Daoy (cell line): ENCODE results near the gene NKD2. TPM values are rescaled to one million over a fixed set of nuclear protein-coding genes. Genes with fewer than 3 reads are reported as not detected.
"Not testable (repeated sequence)": the region's sequence is repeated elsewhere in the genome, so short reads cannot be mapped to it uniquely, and the experiment has no call there.

ENCODE experiments used
- DNase-seq: peaks from one replicate; pipeline ENCODE4 v3.0.0-alpha.2; 2015; ENCODE audit warnings: low read depth
- total RNA-seq: library from RNA; depleted of rRNA; stranded (reverse); fragments of >200 nt; shearing (Covaris generic); gene quantifications from 2 replicates; pipeline ENCODE4 v1.2.3, GENCODE V29; 2014

The NKD2 gene
- total RNA-seq, 1 experiment from 2014 or later: 1.3 TPM

DNA sequence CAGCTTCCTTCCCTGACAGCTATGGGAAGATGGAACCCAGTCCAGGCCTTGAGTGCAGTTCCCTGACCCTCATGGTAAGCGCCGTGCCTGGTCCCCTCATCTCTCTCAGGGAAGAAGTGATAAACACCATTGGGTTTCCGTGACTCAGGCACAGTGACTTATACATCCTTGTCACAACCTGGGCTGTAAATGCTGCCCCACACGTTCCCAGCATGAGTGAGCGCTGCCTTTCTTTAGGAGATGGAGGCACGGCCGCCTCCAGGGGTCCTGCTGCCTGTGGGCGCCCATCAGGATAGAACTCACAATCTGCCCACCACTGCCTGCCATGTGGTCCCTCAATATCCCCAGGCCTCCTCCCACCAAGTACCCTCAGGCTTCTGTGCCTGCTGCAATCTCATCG lies 8.3 kb upstream of the NKD2 start:
- DNase-seq: no peak

GRCh38 chr5:1000831-1001230 lies 7.8 kb upstream of the NKD2 start:
- DNase-seq: not testable (repeated sequence)

DNA sequence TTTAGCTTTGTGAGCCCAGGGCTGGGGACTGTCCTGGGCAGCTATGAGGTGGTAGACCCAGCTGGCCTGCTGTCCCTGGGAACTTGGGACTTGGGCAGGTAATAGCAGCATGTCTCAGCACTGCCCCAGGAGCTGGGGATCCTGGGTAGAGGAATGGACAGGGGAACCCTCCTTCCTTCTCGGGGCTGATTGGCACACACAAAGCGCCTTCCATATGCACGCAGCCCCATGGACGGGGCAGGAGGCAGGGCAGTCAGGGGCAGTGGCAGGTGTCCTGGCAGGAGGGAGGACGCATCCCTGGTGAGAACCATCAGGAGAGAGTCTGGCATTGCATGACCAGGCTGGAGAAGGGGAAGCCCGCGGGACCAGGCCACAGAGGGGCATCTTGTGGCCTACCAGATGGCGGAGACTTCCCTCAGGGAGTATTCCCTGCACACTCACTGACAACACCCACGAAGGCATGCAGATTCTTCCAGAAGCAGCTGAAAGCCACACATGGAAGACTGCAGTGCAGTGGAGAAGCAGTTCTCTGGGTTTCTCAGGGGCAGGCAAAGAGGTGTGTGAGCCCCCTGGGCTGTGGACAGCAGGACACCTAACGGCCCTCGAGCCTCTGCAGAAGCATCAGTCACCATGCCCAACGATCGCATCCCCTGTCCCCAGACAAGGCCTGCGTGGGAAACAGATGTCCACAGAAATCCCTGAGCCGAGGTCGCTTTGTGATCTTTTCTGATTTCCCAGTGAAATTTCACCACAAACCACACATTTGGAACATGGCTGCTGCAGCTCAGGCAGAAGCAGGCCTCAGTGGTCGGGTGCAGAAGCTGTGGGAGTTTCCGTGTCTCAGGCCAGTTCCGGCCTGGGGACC lies 7.0 kb upstream of the NKD2 start:
- DNase-seq: no peak

GRCh38 chr5:1002271-1002546 lies 6.4 kb upstream of the NKD2 start:
- DNase-seq: no peak

DNA sequence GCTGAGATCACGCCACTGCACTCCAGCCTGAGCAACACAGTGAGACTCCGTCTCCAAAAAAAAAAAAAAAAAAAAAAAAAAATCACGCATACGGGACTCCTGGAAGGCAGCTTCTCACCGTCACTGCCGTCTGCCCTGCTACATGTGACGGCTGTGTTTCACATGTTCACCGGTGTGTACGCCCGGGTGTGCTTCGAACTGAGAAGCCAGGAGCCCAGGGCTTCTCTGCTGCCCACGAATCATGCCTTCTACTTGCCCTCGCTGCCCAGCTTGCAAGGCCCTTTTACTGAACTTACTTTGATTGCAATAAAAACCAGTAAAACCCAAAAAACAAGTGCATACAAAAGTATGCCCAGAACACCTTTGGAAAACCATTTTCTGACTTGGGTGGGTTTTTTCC lies 5.8 kb upstream of the NKD2 start:
- DNase-seq: no peak

- DNase-seq: peak; percentile 78
These were observed 5.2 kb upstream of the NKD2 start for GRCh38 chr5:1003296-1003937.

DNA sequence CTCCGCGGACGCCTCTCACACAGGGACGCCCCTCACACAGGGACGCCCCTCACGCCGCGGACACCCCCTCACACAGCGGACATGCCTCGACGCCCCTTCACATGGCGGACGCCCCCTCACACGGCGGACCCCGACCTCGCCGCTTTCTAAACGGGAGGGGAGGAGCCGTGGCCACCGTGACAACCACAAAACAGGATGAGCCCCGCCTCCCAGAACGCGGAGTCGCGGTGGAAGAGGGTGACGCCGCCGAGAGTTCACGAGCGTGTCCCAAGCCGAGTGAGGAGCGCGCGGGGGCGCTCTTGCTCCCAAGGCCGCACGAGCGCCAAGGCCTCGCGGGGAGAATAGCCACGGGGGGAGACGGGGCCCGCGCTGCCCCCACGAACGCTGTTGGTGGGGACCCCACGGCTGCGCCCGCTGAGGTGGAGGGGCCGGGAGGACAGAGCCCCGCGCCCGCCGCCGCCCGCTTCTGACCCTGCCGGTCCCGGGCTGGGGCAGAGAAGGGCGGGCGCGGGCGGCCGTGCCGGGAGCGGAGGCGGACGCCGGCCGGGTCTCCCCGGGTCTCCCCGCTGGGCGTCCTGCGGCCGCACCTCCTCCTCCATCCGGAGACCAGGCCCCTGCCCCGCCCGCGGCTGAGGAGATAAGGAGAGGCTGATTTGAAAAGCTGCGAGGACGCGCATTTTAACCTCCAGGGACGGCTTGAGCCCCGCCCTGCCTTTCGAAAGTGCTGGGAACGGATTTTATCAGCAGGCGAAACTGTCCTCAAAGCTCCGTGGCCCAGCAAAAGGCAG lies 3.9 kb upstream of the NKD2 start:
- peak; percentile 59 for DNase-seq

GRCh38 chr5:1005249-1005851 lies 3.3 kb upstream of the NKD2 start:
- DNase-seq: no peak

GRCh38 chr5:1005904-1006655 lies 2.5 kb upstream of the NKD2 start:
- DNase-seq: no peak

GRCh38 chr5:1006656-1007071 lies 1.9 kb upstream of the NKD2 start:
- DNase-seq: no peak

GRCh38 chr5:1007221-1007680 lies 1.4 kb upstream of the NKD2 start:
- no peak for DNase-seq

DNA sequence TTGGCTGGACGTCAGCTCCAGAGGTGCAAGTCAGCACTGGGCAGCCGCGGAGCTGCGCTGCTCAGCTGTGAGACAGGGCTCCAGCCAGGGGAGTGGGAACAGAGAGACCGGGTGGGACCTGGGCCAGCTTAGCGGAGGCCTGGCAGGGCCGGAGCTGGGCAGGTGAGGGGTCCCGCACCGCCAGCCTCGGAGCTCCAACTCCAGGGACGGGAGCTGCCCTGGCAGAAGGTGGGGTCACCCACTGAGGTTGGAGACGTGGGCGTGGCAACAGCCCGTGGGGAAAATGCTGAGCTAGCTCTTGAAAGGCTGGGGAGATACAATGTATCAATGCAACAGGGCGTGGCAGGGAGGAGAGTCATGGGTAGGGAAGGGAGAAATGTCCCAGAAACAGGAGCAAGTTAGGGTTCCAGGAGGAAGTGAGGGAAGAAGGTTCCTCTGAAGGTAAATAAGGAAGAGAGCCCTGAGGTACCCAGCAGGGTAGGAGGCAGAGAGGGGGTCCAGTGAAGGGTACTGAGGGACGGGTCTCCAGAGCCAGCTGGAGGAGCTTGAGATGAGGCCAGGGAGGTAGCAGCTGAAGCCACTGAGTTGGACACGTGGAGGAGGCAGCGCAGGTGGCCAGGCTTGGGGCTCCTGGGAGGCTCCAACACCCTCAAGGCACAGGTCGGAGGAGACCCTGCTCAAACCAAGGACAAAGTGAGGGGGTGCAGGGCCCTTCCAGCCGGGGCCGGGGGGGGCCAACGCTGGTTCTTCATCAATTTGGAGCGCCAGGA lies 736 bp upstream of the NKD2 start:
- DNase-seq: no peak

DNA sequence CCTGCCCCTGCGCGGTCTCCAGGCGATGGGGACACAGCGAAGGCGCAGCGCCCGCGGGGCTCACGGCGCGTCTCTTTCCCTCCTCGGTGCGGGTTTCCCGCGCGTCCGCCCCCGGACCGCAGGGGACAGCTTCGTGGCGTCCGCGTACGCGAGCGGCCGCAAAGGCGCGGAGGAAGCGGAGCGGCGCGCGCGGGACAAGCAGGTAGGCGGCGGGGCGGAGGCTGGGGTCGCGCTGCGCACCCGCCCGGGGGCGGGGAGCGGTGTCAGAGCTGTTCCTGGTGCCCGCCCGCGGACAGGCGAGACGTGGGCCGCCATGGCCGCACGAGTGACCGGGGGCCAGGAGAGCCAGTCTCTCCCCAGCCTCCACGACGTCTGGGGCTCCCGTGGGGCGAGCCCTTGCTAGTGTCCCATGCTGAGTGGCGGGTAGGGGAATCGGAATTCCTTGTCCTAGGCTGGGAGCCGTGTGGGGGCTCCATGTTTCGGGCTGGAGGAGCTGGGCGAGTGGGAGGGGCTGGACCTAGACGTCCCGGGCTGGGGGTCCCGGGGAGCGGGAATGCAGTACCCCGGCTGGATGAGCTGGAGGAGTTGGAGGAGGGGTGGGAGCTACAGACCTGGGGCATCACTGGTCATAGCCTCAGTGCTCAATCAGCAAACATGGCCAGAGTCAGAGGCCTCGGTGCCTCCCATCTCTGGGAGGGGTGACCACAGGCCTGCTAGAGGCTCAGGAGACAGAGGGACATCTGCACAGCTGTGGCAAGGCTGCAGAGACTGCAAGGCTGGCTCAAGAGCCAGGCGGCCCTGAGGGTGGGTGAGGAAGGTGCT lies 968 bp downstream of the NKD2 start:
- DNase-seq: no peak

- DNase-seq: no peak
These were observed 1.5 kb downstream of the NKD2 start for GRCh38 chr5:1010181-1010510.

DNA sequence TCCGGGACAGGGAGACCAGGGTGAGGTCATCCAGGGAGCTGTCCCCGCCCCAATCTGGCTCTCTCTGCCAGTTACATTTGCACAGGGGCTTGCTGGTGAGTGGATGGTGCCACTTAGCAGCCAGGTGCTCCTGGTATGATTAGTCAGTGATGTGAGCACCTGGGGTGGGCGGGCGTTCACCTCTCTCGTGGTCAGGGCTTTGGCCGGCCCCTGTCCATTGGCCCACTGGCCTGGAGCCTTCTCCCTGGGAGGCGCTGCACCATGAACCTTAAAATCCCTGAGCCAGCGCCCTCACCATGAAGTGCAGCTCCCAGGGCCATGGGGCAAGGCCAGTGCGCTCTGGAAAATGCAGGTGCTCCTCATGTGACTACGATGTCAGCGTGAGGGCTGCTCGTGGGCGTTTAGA lies 2.0 kb downstream of the NKD2 start:
- DNase-seq: no peak

- DNase-seq: peak; percentile 62
These were observed 2.6 kb downstream of the NKD2 start for GRCh38 chr5:1011226-1011631.

DNA sequence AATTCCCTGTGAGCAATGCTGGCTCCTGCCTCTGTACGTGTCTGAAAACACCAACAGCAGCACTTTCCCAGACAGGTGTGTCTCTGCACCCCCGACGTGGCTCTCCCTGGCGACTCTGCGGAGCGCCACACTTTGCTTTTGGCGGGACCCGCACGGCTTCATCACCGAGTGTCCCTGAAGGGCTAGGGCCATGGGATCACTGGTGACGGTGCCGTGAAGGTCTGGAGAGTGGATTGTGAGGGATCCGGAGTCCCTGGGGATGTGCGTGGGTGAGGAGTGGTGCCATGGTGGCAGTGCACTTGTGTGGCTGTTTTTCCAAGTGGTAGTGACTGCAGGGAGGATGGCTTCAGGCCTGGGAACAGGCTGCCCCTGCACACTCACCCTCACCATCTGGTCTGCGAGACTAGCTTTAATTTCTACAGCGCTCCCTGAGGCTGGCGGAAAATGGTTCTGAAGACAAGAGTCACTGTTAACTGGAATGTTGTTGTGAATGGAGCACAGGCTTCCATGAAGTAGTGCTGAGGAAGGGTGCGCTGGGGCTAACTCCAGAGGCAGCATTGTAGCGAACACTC lies 3.2 kb downstream of the NKD2 start:
- DNase-seq: no peak

DNA sequence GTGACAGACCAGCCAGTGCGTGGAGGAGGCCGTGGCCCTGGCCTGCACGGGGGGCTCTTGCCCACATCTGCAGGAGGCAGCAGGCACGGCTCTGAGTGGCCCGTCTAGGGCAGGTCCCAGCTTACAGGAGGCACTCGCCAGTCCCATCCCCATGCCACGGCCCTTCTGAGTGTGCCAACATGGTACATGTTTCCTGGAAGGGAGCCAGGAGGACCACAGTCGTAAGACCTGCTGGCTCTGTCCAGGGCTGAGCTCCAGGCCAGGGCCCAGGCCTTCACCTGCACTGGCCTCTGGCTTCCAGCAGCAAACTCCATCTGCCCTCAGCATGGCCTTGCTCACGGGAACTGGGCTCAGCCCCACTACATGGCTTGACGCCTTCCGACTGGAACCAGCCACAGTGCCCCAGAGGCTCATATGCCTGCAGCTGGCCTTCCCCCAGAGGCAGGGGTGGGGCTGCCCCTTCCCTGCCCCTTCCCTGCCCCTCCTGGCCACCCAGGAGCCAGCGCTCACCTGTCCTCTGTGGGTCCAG lies 3.8 kb downstream of the NKD2 start:
- no peak for DNase-seq

DNA sequence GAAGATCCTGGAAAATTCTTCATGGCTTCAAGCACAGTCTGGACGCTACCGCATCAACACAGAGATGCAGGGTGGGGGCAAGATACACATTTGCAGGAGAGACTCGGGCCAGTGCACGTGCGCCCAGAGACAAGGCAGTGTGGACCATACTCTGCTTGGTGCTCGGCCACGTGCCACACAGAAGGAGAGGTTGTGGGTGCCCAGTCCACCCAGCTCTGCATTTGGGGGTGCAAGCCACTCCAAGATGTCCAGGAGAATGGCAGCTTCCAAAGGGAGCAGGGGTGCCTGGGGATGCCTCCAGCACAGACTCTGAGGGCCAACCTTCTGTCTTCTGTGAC lies 4.3 kb downstream of the NKD2 start:
- no peak for DNase-seq
